ENCODE results near the gene OR2B2. TPM values are rescaled to one million over a fixed set of nuclear protein-coding genes. Genes with fewer than 3 reads are reported as not detected.

OR2B2 gene
- polyA plus RNA-seq, 1 donor (not counting 4 experiments of a cell fraction or from before 2014, with no cell fraction given): not detected

DNA sequence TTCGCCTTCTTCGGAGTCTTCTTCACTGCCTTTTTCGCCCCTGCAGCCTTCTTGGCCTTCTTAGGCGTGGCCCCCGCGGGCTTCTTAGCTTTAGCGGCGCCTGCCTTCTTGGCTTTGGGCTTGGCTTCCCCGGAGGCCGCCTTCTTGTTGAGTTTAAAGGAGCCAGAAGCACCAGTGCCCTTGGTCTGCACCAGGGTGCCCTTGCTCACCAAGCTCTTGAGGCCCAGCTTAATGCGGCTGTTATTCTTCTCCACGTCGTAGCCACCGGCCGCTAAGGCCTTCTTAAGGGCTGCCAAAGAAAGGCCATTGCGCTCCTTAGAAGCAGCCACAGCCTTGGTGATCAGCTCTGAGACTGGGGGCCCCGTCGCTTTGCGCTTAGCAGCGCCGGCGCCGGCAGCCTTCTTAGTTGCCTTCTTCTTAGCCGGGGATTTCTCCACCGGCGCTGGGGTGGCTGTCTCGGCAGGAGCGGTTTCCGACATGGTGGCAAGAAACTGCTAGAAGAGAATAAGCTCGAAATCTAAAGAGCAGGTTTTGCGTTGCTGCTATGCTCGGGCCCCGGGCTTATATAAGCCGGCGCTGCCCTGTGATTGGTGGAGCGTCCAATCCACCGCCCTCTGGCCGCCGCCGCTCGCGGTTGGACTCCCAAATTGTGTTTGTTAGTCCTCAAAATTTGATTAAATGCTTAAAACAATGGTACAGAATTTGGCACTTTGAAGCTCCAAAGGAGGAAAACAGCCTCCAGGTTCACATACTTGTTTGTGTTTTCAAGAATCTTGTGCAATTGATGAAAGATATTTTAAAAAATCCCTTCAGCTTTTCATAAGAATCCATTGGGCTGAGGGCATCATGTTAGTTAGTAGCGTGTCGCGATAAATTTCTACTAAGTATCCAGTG, 44.9 kb downstream of the OR2B2 start:
- Histone ChIP-seq H3K27ac (ENCODE audit: control insufficient read depth, insufficient read depth, low read length) (peak overlapping the region; percentile 93), H3K36me3 (ENCODE audit: control insufficient read depth in 2 of 2, extremely low read depth in 1 of 2, insufficient read depth in 2 of 2, low read length in 2 of 2) (no peaks in the 10 kb centered on the region), H3K9ac (ENCODE audit: control insufficient read depth, extremely low read depth, insufficient read depth, low read length) (peak overlapping the region; percentile 74), H3K4me3 (ENCODE audit: control insufficient read depth in 2 of 3, extremely low read depth in 1 of 3, insufficient read depth in 2 of 3, low read depth in 1 of 3, low read length in 3 of 3) (peak overlapping the region; percentile 58 to 82 (median 80)), H4K20me1 (ENCODE audit: control insufficient read depth, extremely low read depth, insufficient read depth, low read length) (no peaks in the 10 kb centered on the region), H3K79me2 (ENCODE audit: control insufficient read depth, insufficient read depth, low read length) (no peaks in the 10 kb centered on the region), H3K27me3 (ENCODE audit: control insufficient read depth, extremely low read depth, insufficient read depth, low read length) (no peaks in the 10 kb centered on the region), H2AFZ (ENCODE audit: control insufficient read depth, low read length) (peak overlapping the region; percentile 76), H3K9me3 (ENCODE audit: control insufficient read depth, low read depth, low read length) (no peaks in the 10 kb centered on the region), H3K9me1 (ENCODE audit: control insufficient read depth, extremely low read depth, insufficient read depth, low read length) (no peaks in the 10 kb centered on the region), H3K4me2 (ENCODE audit: control insufficient read depth, extremely low read depth, insufficient read depth, low read depth, low read length) (peak overlapping the region; percentile 92), H3K4me1 (ENCODE audit: control insufficient read depth, extremely low read depth, insufficient read depth, low read length) (peaks cover 25% of the 10 kb centered on the region)
- no peak for DNase-seq (ENCODE audit: low read depth, low spot score)
- FAIRE-seq: no peak
- TF ChIP-seq, protein P1, sequence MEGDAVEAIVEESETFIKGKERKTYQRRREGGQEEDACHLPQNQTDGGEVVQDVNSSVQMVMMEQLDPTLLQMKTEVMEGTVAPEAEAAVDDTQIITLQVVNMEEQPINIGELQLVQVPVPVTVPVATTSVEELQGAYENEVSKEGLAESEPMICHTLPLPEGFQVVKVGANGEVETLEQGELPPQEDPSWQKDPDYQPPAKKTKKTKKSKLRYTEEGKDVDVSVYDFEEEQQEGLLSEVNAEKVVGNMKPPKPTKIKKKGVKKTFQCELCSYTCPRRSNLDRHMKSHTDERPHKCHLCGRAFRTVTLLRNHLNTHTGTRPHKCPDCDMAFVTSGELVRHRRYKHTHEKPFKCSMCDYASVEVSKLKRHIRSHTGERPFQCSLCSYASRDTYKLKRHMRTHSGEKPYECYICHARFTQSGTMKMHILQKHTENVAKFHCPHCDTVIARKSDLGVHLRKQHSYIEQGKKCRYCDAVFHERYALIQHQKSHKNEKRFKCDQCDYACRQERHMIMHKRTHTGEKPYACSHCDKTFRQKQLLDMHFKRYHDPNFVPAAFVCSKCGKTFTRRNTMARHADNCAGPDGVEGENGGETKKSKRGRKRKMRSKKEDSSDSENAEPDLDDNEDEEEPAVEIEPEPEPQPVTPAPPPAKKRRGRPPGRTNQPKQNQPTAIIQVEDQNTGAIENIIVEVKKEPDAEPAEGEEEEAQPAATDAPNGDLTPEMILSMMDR (optimal IDR thresholded peaks at IDR 0.05 in 1 of 3, IDR thresholded peaks at IDR 0.05 in 1 of 3, conservative IDR thresholded peaks at IDR 0.05 in 1 of 3; ENCODE audit: extremely low read depth in 1 of 3, insufficient read depth in 2 of 3, low read length in 3 of 3): no peak
- no peak for TF ChIP-seq EZH2 (IDR thresholded peaks at IDR 0.05; ENCODE audit: low read length)
- dilution Hi-C loops (cut with MboI; ENCODE audit: extremely low pct_ligation_motif_present, low sequenced_read_pairs): no loop called here

- Histone ChIP-seq H3K79me2 (ENCODE audit: control insufficient read depth, insufficient read depth, low read length) (no peaks in the 10 kb centered on the region), H2AFZ (ENCODE audit: control insufficient read depth, low read length) (no peak overlapping the region), H3K4me1 (ENCODE audit: control insufficient read depth, extremely low read depth, insufficient read depth, low read length) (peaks cover 21% of the 10 kb centered on the region), H3K27ac (ENCODE audit: control insufficient read depth, insufficient read depth, low read length) (peak overlapping the region; percentile 93), H3K9me1 (ENCODE audit: control insufficient read depth, extremely low read depth, insufficient read depth, low read length) (no peaks in the 10 kb centered on the region), H3K36me3 (ENCODE audit: control insufficient read depth in 2 of 2, extremely low read depth in 1 of 2, insufficient read depth in 2 of 2, low read length in 2 of 2) (no peaks in the 10 kb centered on the region), H3K27me3 (ENCODE audit: control insufficient read depth, extremely low read depth, insufficient read depth, low read length) (no peaks in the 10 kb centered on the region), H3K9ac (ENCODE audit: control insufficient read depth, extremely low read depth, insufficient read depth, low read length) (peak overlapping the region; percentile 91), H3K4me2 (ENCODE audit: control insufficient read depth, extremely low read depth, insufficient read depth, low read depth, low read length) (peak overlapping the region; percentile 92), H4K20me1 (ENCODE audit: control insufficient read depth, extremely low read depth, insufficient read depth, low read length) (no peaks in the 10 kb centered on the region), H3K4me3 (ENCODE audit: control insufficient read depth in 2 of 3, extremely low read depth in 1 of 3, insufficient read depth in 2 of 3, low read depth in 1 of 3, low read length in 3 of 3) (peak overlapping the region; percentile 58 to 82 (median 80)), H3K9me3 (ENCODE audit: control insufficient read depth, low read depth, low read length) (no peaks in the 10 kb centered on the region)
- TF ChIP-seq EZH2 (IDR thresholded peaks at IDR 0.05; ENCODE audit: low read length): no peak
- TF ChIP-seq, protein P1 (optimal IDR thresholded peaks at IDR 0.05 in 1 of 3, IDR thresholded peaks at IDR 0.05 in 1 of 3, conservative IDR thresholded peaks at IDR 0.05 in 1 of 3; ENCODE audit: extremely low read depth in 1 of 3, insufficient read depth in 2 of 3, low read length in 3 of 3): no peak
- FAIRE-seq (no peak), DNase-seq (ENCODE audit: low read depth, low spot score) (no peak)
- dilution Hi-C loops (cut with MboI; ENCODE audit: extremely low pct_ligation_motif_present, low sequenced_read_pairs): no loop called here
These were observed 45.7 kb downstream of the OR2B2 start for GRCh38 chr6:27866357-27867050.

Data from keratinocyte (primary cell).